Tibial nerve (tissue), 4 donors: ENCODE measurements around the gene CCDC186. TPM values are rescaled to one million over a fixed set of nuclear protein-coding genes. Genes with fewer than 3 reads are reported as not detected.

Experiments
- DNase-seq, 2 donors: peaks; one replicate each; pipeline ENCODE4 v3.0.0-alpha.2; 2019; ENCODE audit warnings: low spot score in 2 of 2
- H3K27ac ChIP-seq, 4 donors: fragments of 200-600 bp; sonication (generic) in 3 of 4; one replicate each; pipeline ENCODE4 v1.5.1; 2017 to 2019; ENCODE audit warnings: mild to moderate bottlenecking in 1 of 4
- H3K27me3 ChIP-seq, 2 donors: fragments of 200-600 bp; sonication (generic) in 1 of 2; one replicate each; pipeline versions ENCODE4 v1.5.1 to v1.6.0; 2017 to 2019
- H3K36me3 ChIP-seq, 3 donors: fragments of 200-600 bp; sonication (generic); one replicate each; pipeline ENCODE4 v1.5.1; 2018 to 2019
- H3K4me1 ChIP-seq, 4 donors: fragments of 200-600 bp; sonication (generic) in 3 of 4; one replicate each; pipeline ENCODE4 v1.5.1; 2017 to 2019
- H3K4me3 ChIP-seq, 4 donors: fragments of 200-600 bp; sonication (generic) in 3 of 4; one replicate each; pipeline ENCODE4 v1.5.1; 2017 to 2019; ENCODE audit warnings: mild to moderate bottlenecking in 1 of 4, moderate library complexity in 1 of 4
- H3K9me3 ChIP-seq, 4 donors: fragments of 200-600 bp; sonication (generic) in 3 of 4; one replicate each; pipeline ENCODE4 v1.5.1; 2017 to 2019
- CTCF ChIP-seq, 5 experiments: fragments of 200-600 bp in 3 of 5; fragments of 450-650 bp in 2 of 5; sonication (generic) in 3 of 5; IDR thresholded peaks; one replicate each; pipeline ENCODE4 v1.5.1; 2016 to 2019; ENCODE audit warnings: antibody characterized with exemption in 5 of 5, mild to moderate bottlenecking in 3 of 5, moderate library complexity in 2 of 5
- EP300 ChIP-seq, 2 donors: sonication (generic); formaldehyde crosslinking; IDR thresholded peaks; one replicate each; pipeline ENCODE4 v1.6.1; 2017; ENCODE audit warnings: antibody characterized with exemption in 2 of 2, mild to moderate bottlenecking in 1 of 2
- POLR2A ChIP-seq, 2 donors: fragments of 450-650 bp; IDR thresholded peaks; one replicate each; pipeline ENCODE4 v1.6.1; 2017; ENCODE audit warnings: antibody characterized with exemption in 2 of 2, mild to moderate bottlenecking in 2 of 2, moderate library complexity in 2 of 2
- WGBS, 2 donors: methylation state at CpG; one replicate each; pipeline ENCODE4 v1.1.5; 2018; 5-methylcytosine and 5-hydroxymethylcytosine counted together
- total RNA-seq, 4 donors: library from RNA; depleted of rRNA; stranded (reverse); fragments of >200 nt; gene quantifications; one replicate each; pipeline ENCODE4 v1.1.0, GENCODE V29; 2016

The CCDC186 gene
- total RNA-seq, 4 donors from 2014 or later: 11.6 to 18.0 (median 14.4) TPM

- H3K27ac ChIP-seq: no peak overlapping the region
- H3K4me3 ChIP-seq: no peak overlapping the region
- no peak for TF ChIP-seq EP300 (IDR thresholded peaks at IDR 0.05)
- TF ChIP-seq CTCF (IDR thresholded peaks at IDR 0.05): no peak
- WGBS, 2 donors: 80 to 89% methylated on average over 2 of the region's 2 CpGs
- H3K27me3 ChIP-seq: no peaks in the 10 kb centered on the region
- no peaks in the 10 kb centered on the region for H3K9me3 ChIP-seq
- no peak for DNase-seq
- H3K36me3 ChIP-seq: no peaks in the 10 kb centered on the region
- H3K4me1 ChIP-seq: no peaks in the 10 kb centered on the region
Observed at GRCh38 chr10:114212153-114212552, 38.1 kb upstream of the CCDC186 start.

GRCh38 chr10:114208351-114208750 lies 34.3 kb upstream of the CCDC186 start:
- H3K27me3 ChIP-seq: no peaks in the 10 kb centered on the region
- H3K4me3 ChIP-seq: no peak overlapping the region
- no peaks in the 10 kb centered on the region for H3K36me3 ChIP-seq
- no peak for DNase-seq
- no peak overlapping the region for H3K27ac ChIP-seq
- TF ChIP-seq POLR2A (IDR thresholded peaks at IDR 0.05): no peak
- no peak for TF ChIP-seq CTCF (IDR thresholded peaks at IDR 0.05)
- no peak for TF ChIP-seq EP300 (IDR thresholded peaks at IDR 0.05)
- H3K9me3 ChIP-seq: no peaks in the 10 kb centered on the region
- WGBS, 2 donors: 71 to 79% methylated on average over 2 of the region's 2 CpGs
- H3K4me1 ChIP-seq: no peaks in the 10 kb centered on the region

- WGBS, 2 donors: 83% methylated on average over 1 of the region's 1 CpG
- H3K4me1 ChIP-seq: no peaks in the 10 kb centered on the region
- TF ChIP-seq CTCF (IDR thresholded peaks at IDR 0.05) (no peak), POLR2A (IDR thresholded peaks at IDR 0.05) (no peak), EP300 (IDR thresholded peaks at IDR 0.05) (no peak)
- no peaks in the 10 kb centered on the region for H3K9me3 ChIP-seq
- H3K27me3 ChIP-seq: no peaks in the 10 kb centered on the region
- H3K36me3 ChIP-seq: no peaks in the 10 kb centered on the region
- no peak overlapping the region for H3K27ac ChIP-seq
- H3K4me3 ChIP-seq: no peak overlapping the region
- DNase-seq: no peak
Observed at GRCh38 chr10:114207349-114207748, 33.3 kb upstream of the CCDC186 start.

- DNase-seq: no peak
- no peak for TF ChIP-seq POLR2A (IDR thresholded peaks at IDR 0.05)
- TF ChIP-seq CTCF (IDR thresholded peaks at IDR 0.05): no peak
- no peak for TF ChIP-seq EP300 (IDR thresholded peaks at IDR 0.05)
- WGBS, 2 donors: 65 to 69% methylated on average over 2 of the region's 2 CpGs
Observed at GRCh38 chr10:114206902-114207301, 32.9 kb upstream of the CCDC186 start.

GRCh38 chr10:114202812-114203211 lies 28.8 kb upstream of the CCDC186 start:
- H3K27ac ChIP-seq: no peak overlapping the region
- no peaks in the 10 kb centered on the region for H3K36me3 ChIP-seq
- 52 to 58% methylated on average over 3 of the region's 3 CpGs for WGBS, 2 donors
- H3K27me3 ChIP-seq: no peaks in the 10 kb centered on the region
- H3K4me3 ChIP-seq: no peak overlapping the region
- H3K9me3 ChIP-seq: no peaks in the 10 kb centered on the region
- no peaks in the 10 kb centered on the region for H3K4me1 ChIP-seq
- no peak for DNase-seq
- TF ChIP-seq CTCF (IDR thresholded peaks at IDR 0.05) (no peak), EP300 (IDR thresholded peaks at IDR 0.05) (no peak), POLR2A (IDR thresholded peaks at IDR 0.05) (no peak)

More at GRCh38 chr10:114206902-114207301, 32.9 kb upstream of the CCDC186 start:
- H3K27me3 ChIP-seq: no peaks in the 10 kb centered on the region
- H3K9me3 ChIP-seq: no peaks in the 10 kb centered on the region
- no peak overlapping the region for H3K4me3 ChIP-seq
- H3K27ac ChIP-seq: no peak overlapping the region
- H3K36me3 ChIP-seq: no peaks in the 10 kb centered on the region
- no peaks in the 10 kb centered on the region for H3K4me1 ChIP-seq
